ENCODE data around the gene ZNF629. TPM values are rescaled to one million over a fixed set of nuclear protein-coding genes. Genes with fewer than 3 reads are reported as not detected.
A peak's percentile ranks its signal among the peaks of the same experiment; 100 is the strongest.

The ZNF629 gene
- total and polyA plus RNA-seq, 2 of the 4 experiments (the other 2 are of a cell fraction), result 7.3 to 9.1 TPM

GRCh38 chr16:30787613-30788378 lies 791 bp upstream of the ZNF629 start:
- dilution Hi-C loops (cut with HindIII; ENCODE audit: low sequenced_read_pairs, unreplicated experiment), result no loop called here
- peaks cover 8% of the 10 kb centered on the region for H4K20me1 ChIP-seq (ENCODE audit: insufficient read depth, low read length)
- H2AK9ac ChIP-seq (replicated peaks; ENCODE audit: low read depth, low read length, poor library complexity), result peak overlapping the region; percentile 99
- H4K8ac ChIP-seq (ENCODE audit: low read depth in 2 of 2, low read length in 2 of 2), result peak overlapping the region; percentile 97 to 99
- H3K9ac ChIP-seq (ENCODE audit: low read depth, low read length), result peak overlapping the region; percentile 91
- peak overlapping the region; percentile 96 for H3K27ac ChIP-seq (ENCODE audit: insufficient read depth, low read length)
- BruUV-seq (replicated peaks), result no TSS peak
- 66% methylated on average over 5 of the region's 11 CpGs; no CpG with 5 or more reads in 1 of the 2 experiments for WGBS, 2 experiments (ENCODE audit: extremely low coverage in 2 of 2, insufficient read length in 1 of 2)
- peak overlapping the region; percentile 92 for H3K4me2 ChIP-seq (ENCODE audit: low read depth, low read length)
- H4K5ac ChIP-seq (ENCODE audit: low read depth, low read length), result peak overlapping the region; percentile 98
- H3K4me1 ChIP-seq (ENCODE audit: control insufficient read depth, insufficient read depth, low read length), result peaks cover 4% of the 10 kb centered on the region
- no peaks in the 10 kb centered on the region for H3K9me3 ChIP-seq (ENCODE audit: control insufficient read depth, insufficient read depth, low read length)
- peak overlapping the region; percentile 76 for H3K18ac ChIP-seq (ENCODE audit: low read depth, low read length)
- ATAC-seq (ENCODE audit: low read depth), result no peak
- peak overlapping the region; percentile 70 for H3K14ac ChIP-seq (replicated peaks; ENCODE audit: low read depth, low read length)
- H2AK5ac ChIP-seq (ENCODE audit: low read depth, low read length), result peak overlapping the region; percentile 40; the same call in 1 of the 2 replicates
- peak overlapping the region; percentile 95 for H2AFZ ChIP-seq (replicated peaks; ENCODE audit: low read length, poor library complexity)
- H2BK5ac ChIP-seq (ENCODE audit: low read depth, low read length, poor library complexity, severe bottlenecking), result peak overlapping the region; percentile 88
- peaks cover 16% of the 10 kb centered on the region for H3K36me3 ChIP-seq (ENCODE audit: control insufficient read depth, insufficient read depth, low read length)
- H3K4me3 ChIP-seq (ENCODE audit: insufficient read depth, low read depth, low read length), result peak overlapping the region; percentile 96
- 0 out of 2 replicates have a peak, but pooled peaks cover 2% of the 10 kb centered on the region for H3K27me3 ChIP-seq (ENCODE audit: control insufficient read depth, insufficient read depth, low read length)
- peak overlapping the region; percentile 79 for H4K91ac ChIP-seq (ENCODE audit: insufficient read depth, low read depth, low read length)
- ChIA-PET POLR2A (ENCODE audit: unreplicated experiment) (interaction anchor here (1.5 kb wide), 1 partner anchor 18 kb away, joined by 13 read pairs; no protein-coding TSS in a partner anchor), CTCF (interaction anchor here (0.6 to 0.8 kb wide), 2 partner anchors 27 to 670 kb away, joined by 3 to 4 read pairs; no protein-coding TSS in a partner anchor)
- no peak for DNase-seq
- peaks cover 6% of the 10 kb centered on the region; the same call in 1 of the 2 replicates for H3K9me1 ChIP-seq (ENCODE audit: insufficient read depth, low read length)
- peak overlapping the region; percentile 52; the same call in 1 of the 3 replicates for H2BK15ac ChIP-seq (ENCODE audit: low read depth, low read length)
- in situ Hi-C loops (cut with MboI; ENCODE audit: low sequenced_read_pairs), result no loop called here
- peaks cover 11 to 33% of the 10 kb centered on the region in 2 experiments for H3K79me1 ChIP-seq (ENCODE audit: low read depth in 1 of 2, low read length in 2 of 2)
- H3K23ac ChIP-seq (ENCODE audit: low read depth, low read length), result peak overlapping the region; percentile 35; the same call in 1 of the 2 replicates
- intact Hi-C loops (cut with micrococcal nuclease), result loop anchor here (1.0 kb wide), 3 partner anchors 18 to 134 kb away; no protein-coding TSS in a partner anchor
- peak overlapping the region; percentile 96 for H3K4ac ChIP-seq (ENCODE audit: low read depth, low read length)
- no peak for TF ChIP-seq MAFK (IDR thresholded peaks at IDR 0.05; ENCODE audit: low read depth, low read length)
- no peak for TF ChIP-seq CEBPB (IDR thresholded peaks at IDR 0.05; ENCODE audit: low read depth, low read length)
- no peak for TF ChIP-seq ELK1 (IDR thresholded peaks at IDR 0.05; ENCODE audit: borderline replicate concordance, low read depth, low read length)
- TF ChIP-seq CHD1 (IDR thresholded peaks at IDR 0.05; ENCODE audit: low read depth, low read length), result no peak
- TF ChIP-seq BHLHE40 (IDR thresholded peaks at IDR 0.05; ENCODE audit: low read depth, low read length), result no peak
- peak overlapping the region; percentile 59 for H3K56ac ChIP-seq (ENCODE audit: extremely low read depth, insufficient read depth, low read length)
- H2BK20ac ChIP-seq (ENCODE audit: low read depth, low read length), result no peak overlapping the region
- peak overlapping the region; percentile 5 for H2BK120ac ChIP-seq (ENCODE audit: low read depth, low read length)

Measured in IMR-90 (cell line).